ENCODE measurements around the gene PAWR.

DNA sequence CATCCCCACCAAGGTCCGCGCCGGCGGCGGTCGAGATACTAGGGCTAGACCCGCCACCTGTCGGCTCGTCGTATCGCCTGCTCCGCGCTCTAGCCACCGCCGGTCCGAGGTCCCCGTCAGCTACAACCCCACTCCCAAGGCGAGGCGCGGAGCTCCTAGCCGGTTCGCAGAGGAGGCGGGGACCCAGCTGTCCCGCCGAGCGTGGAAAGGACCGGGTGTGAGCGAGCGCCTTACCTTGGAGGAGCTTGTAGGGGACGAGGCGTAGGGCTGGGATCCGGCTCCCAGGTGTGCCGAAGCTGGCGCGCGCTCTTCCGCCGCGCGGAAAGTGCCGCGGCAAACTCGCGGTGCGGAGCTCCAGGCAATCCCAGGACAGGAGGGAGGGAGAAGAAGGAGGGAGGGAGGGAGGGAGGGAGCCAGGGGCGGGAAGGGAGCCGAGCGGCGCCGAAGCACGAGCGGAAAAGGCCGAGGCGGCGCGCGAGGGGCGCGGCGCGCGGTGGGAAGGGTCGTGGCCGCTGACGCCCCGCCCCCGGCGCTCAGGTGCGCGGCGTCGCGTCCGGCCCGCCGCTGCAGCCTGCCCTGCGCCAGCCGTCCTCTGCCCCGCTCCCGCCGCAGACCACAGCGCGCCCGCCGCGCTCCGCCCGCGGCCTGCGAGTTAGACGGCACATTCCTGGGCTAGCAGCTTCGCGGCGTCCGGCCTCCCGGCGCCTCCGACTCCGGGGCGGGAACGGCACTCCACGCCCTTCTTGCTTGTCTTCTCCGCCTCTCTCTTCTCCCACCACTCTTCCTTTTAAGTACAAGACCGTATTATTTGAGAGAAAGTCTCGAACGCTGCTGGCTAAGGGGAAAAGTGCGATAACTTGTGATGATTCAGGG is at the start of gene PAWR:
- TF ChIP-seq POLR2A (IDR thresholded peaks at IDR 0.05): no peak
- TF ChIP-seq, protein P1, sequence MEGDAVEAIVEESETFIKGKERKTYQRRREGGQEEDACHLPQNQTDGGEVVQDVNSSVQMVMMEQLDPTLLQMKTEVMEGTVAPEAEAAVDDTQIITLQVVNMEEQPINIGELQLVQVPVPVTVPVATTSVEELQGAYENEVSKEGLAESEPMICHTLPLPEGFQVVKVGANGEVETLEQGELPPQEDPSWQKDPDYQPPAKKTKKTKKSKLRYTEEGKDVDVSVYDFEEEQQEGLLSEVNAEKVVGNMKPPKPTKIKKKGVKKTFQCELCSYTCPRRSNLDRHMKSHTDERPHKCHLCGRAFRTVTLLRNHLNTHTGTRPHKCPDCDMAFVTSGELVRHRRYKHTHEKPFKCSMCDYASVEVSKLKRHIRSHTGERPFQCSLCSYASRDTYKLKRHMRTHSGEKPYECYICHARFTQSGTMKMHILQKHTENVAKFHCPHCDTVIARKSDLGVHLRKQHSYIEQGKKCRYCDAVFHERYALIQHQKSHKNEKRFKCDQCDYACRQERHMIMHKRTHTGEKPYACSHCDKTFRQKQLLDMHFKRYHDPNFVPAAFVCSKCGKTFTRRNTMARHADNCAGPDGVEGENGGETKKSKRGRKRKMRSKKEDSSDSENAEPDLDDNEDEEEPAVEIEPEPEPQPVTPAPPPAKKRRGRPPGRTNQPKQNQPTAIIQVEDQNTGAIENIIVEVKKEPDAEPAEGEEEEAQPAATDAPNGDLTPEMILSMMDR (IDR thresholded peaks at IDR 0.05): no peak

Data from breast epithelium (tissue), 3 donors.